Breast epithelium (tissue), 4 donors: Measurements from ENCODE around the gene SLC17A8. TPM values are rescaled to one million over a fixed set of nuclear protein-coding genes. Genes with fewer than 3 reads are reported as not detected.

ENCODE experiments used
- DNase-seq, 2 donors: peaks; one replicate each; pipeline ENCODE4 v3.0.0-alpha.2; 2019; ENCODE audit warnings: low spot score in 2 of 2
- H3K27ac ChIP-seq, 2 donors: fragments of 200-600 bp; sonication (generic) in 1 of 2; one replicate each; pipeline ENCODE4 v1.5.1; 2016 to 2019; ENCODE audit warnings: mild to moderate bottlenecking in 1 of 2
- H3K27me3 ChIP-seq, 2 donors: fragments of 200-600 bp; sonication (generic) in 1 of 2; one replicate each; pipeline versions ENCODE4 v1.5.1 to v1.6.0; 2017 to 2019; ENCODE audit warnings: control low read depth in 1 of 2, mild to moderate bottlenecking in 1 of 2
- H3K36me3 ChIP-seq: fragments of 200-600 bp; one replicate; pipeline ENCODE4 v1.5.1; 2019
- H3K4me1 ChIP-seq, 2 donors: fragments of 200-600 bp; sonication (generic); one replicate each; pipeline ENCODE4 v1.5.1; 2016 to 2019; ENCODE audit warnings: control low read depth in 1 of 2
- H3K4me3 ChIP-seq, 3 donors: fragments of 200-600 bp; sonication (generic); 1 replicate in 2 of 3; 2 replicates in 1 of 3; pipeline ENCODE4 v1.5.1; 2016 to 2019; ENCODE audit warnings: mild to moderate bottlenecking in 3 of 3, moderate library complexity in 2 of 3
- H3K9me3 ChIP-seq, 2 donors: fragments of 200-600 bp; sonication (generic) in 1 of 2; one replicate each; pipeline ENCODE4 v1.5.1; 2016 to 2019; ENCODE audit warnings: control low read depth in 1 of 2
- POLR2A ChIP-seq: fragments of 450-650 bp; IDR thresholded peaks from one replicate; pipeline ENCODE4 v1.6.1; 2016; ENCODE audit warnings: antibody characterized with exemption, mild to moderate bottlenecking, moderate library complexity
- POLR2AphosphoS5 ChIP-seq, 3 donors: sonication (generic); formaldehyde crosslinking; IDR thresholded peaks; one replicate each; pipeline ENCODE4 v1.6.1; 2017; ENCODE audit warnings: antibody characterized with exemption in 3 of 3
- intact Hi-C: fragments of 100-400 bp; cut with DNase I; formaldehyde crosslinking; loops from one replicate; pipeline ENCODE4 v1.15.1; 2023; ENCODE audit warnings: low total_unique reads
- total RNA-seq, 3 donors: library from RNA; depleted of rRNA; stranded (reverse); fragments of >200 nt; gene quantifications; one replicate each; pipeline ENCODE4 v1.1.0, GENCODE V29; 2016
- TF ChIP-seq, protein P1 (sequence below), 3 donors: fragments of 450-650 bp; IDR thresholded peaks; one replicate each; pipeline ENCODE4 v1.5.1; 2016 to 2017; ENCODE audit warnings: antibody characterized with exemption in 3 of 3, mild to moderate bottlenecking in 3 of 3, moderate library complexity in 3 of 3

Gene SLC17A8
- total RNA-seq, 3 donors from 2014 or later = not detected

- TF ChIP-seq POLR2A (no peak), POLR2AphosphoS5 (IDR thresholded peaks at IDR 0.05) (no peak)
- TF ChIP-seq, protein P1, sequence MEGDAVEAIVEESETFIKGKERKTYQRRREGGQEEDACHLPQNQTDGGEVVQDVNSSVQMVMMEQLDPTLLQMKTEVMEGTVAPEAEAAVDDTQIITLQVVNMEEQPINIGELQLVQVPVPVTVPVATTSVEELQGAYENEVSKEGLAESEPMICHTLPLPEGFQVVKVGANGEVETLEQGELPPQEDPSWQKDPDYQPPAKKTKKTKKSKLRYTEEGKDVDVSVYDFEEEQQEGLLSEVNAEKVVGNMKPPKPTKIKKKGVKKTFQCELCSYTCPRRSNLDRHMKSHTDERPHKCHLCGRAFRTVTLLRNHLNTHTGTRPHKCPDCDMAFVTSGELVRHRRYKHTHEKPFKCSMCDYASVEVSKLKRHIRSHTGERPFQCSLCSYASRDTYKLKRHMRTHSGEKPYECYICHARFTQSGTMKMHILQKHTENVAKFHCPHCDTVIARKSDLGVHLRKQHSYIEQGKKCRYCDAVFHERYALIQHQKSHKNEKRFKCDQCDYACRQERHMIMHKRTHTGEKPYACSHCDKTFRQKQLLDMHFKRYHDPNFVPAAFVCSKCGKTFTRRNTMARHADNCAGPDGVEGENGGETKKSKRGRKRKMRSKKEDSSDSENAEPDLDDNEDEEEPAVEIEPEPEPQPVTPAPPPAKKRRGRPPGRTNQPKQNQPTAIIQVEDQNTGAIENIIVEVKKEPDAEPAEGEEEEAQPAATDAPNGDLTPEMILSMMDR (IDR thresholded peaks at IDR 0.05) = no peak
- H3K27me3 ChIP-seq = no peaks in the 10 kb centered on the region
- H3K4me3 ChIP-seq = no peak overlapping the region
- no peaks in the 10 kb centered on the region for H3K36me3 ChIP-seq
- no peaks in the 10 kb centered on the region for H3K9me3 ChIP-seq
- intact Hi-C loops = no loop called here
- H3K4me1 ChIP-seq = no peaks in the 10 kb centered on the region
- no peak for DNase-seq
- no peak overlapping the region for H3K27ac ChIP-seq
Measured at GRCh38 chr12:100395811-100396210, 38.9 kb downstream of the SLC17A8 start.

DNA sequence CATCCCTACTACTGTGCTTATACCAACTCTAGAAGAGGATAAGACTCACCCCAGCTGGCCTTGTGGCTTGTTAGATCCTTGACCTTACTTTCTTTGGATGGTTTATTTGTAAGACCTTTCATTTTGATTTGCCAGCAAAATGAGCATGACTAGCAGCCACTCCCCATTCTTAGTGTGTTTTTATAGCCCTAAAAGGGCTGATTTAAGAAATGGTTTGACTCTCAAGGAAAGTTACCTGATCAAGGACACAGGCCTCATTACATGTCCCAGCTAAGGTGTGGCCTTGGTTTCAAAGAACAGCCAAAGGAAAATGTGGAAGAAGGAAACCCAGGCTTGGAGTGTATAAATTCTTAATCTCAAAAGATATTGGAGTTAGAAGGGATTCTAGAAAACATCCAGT lies 41.4 kb downstream of the SLC17A8 start:
- H3K4me3 ChIP-seq = no peak overlapping the region
- TF ChIP-seq, protein P1 (IDR thresholded peaks at IDR 0.05) = no peak
- no peak for TF ChIP-seq POLR2AphosphoS5 (IDR thresholded peaks at IDR 0.05)
- no peak for TF ChIP-seq POLR2A
- no peaks in the 10 kb centered on the region for H3K27me3 ChIP-seq
- no peaks in the 10 kb centered on the region for H3K9me3 ChIP-seq
- intact Hi-C loops = no loop called here
- H3K36me3 ChIP-seq = no peaks in the 10 kb centered on the region
- no peaks in the 10 kb centered on the region for H3K4me1 ChIP-seq
- no peak overlapping the region for H3K27ac ChIP-seq
- DNase-seq = no peak

DNA sequence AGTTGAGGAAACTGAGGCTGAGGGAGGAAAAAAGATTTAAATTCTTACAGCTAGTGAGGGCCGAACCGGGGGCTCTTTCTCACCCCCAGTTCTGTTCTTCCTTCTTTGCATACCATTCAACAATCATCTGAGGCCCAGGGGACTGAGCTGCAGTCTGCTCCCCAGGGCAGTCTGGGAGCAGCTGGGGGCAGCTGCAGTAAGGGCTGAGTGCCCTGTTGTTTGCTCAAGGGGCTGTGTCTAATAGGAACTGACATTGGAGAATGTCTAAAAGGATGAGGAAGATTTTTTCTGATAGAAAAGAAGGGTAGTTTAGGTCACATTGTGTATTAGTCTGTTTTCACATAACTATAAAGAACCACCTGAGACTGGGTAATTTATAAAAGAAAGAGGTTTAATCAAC lies 42.2 kb downstream of the SLC17A8 start:
- no peak overlapping the region for H3K27ac ChIP-seq
- H3K4me1 ChIP-seq = no peaks in the 10 kb centered on the region
- H3K9me3 ChIP-seq = no peaks in the 10 kb centered on the region
- no peak overlapping the region for H3K4me3 ChIP-seq
- intact Hi-C loops = no loop called here
- no peaks in the 10 kb centered on the region for H3K27me3 ChIP-seq
- no peaks in the 10 kb centered on the region for H3K36me3 ChIP-seq
- TF ChIP-seq POLR2AphosphoS5 (IDR thresholded peaks at IDR 0.05) (no peak), POLR2A (no peak)
- TF ChIP-seq, protein P1 (IDR thresholded peaks at IDR 0.05) = no peak
- no peak for DNase-seq

- TF ChIP-seq, protein P1 (IDR thresholded peaks at IDR 0.05) = no peak
- TF ChIP-seq POLR2A (no peak), POLR2AphosphoS5 (IDR thresholded peaks at IDR 0.05) (no peak)
- intact Hi-C loops = loop anchor here (10.0 kb wide), 1 partner anchor 1833 kb away; no protein-coding TSS in a partner anchor
- no peak for DNase-seq
- Histone ChIP-seq H3K4me1 (no peaks in the 10 kb centered on the region), H3K4me3 (no peak overlapping the region), H3K27ac (no peak overlapping the region), H3K27me3 (no peaks in the 10 kb centered on the region), H3K36me3 (no peaks in the 10 kb centered on the region), H3K9me3 (no peaks in the 10 kb centered on the region)
Measured at GRCh38 chr12:100401660-100402059, 44.8 kb downstream of the SLC17A8 start.

- H3K9me3 ChIP-seq = no peaks in the 10 kb centered on the region
- TF ChIP-seq POLR2A (no peak), POLR2AphosphoS5 (IDR thresholded peaks at IDR 0.05) (no peak)
- TF ChIP-seq, protein P1 (IDR thresholded peaks at IDR 0.05) = no peak
- H3K27me3 ChIP-seq = no peaks in the 10 kb centered on the region
- no peak overlapping the region for H3K27ac ChIP-seq
- H3K36me3 ChIP-seq = no peaks in the 10 kb centered on the region
- H3K4me3 ChIP-seq = no peak overlapping the region
- intact Hi-C loops = loop anchor here (10.0 kb wide), 1 partner anchor 1832 kb away; no protein-coding TSS in a partner anchor
- H3K4me1 ChIP-seq = no peaks in the 10 kb centered on the region
- DNase-seq = no peak
Measured at GRCh38 chr12:100402763-100403162, 45.9 kb downstream of the SLC17A8 start.
